ENCODE data around the gene CMBL.

The CMBL gene

GRCh38 chr5:10297646-10298204, 10.0 kb downstream of the CMBL start:
- H3K4me3 ChIP-seq, result no peak overlapping the region
- intact Hi-C loops (cut with DNase I; ENCODE audit: low total_unique reads), result no loop called here
- peaks cover 0 to 9% (median 5%) of the 10 kb centered on the region in 3 donors for H3K36me3 ChIP-seq
- no peak for TF ChIP-seq CTCF (IDR thresholded peaks at IDR 0.05)
- no peaks in the 10 kb centered on the region for H3K9me3 ChIP-seq
- no peak overlapping the region for H3K27ac ChIP-seq
- H3K27me3 ChIP-seq, result no peaks in the 10 kb centered on the region
- DNase-seq, result no peak
- H3K4me1 ChIP-seq, result peaks cover 0 to 5% (median 2%) of the 10 kb centered on the region in 4 donors

GRCh38 chr5:10295619-10296326, 11.9 kb downstream of the CMBL start:
- Histone ChIP-seq H3K9me3 (no peaks in the 10 kb centered on the region), H3K27ac (no peak overlapping the region), H3K27me3 (no peaks in the 10 kb centered on the region), H3K36me3 (peaks cover 0 to 9% (median 5%) of the 10 kb centered on the region in 3 donors), H3K4me3 (no peak overlapping the region), H3K4me1 (no peaks in the 10 kb centered on the region)
- intact Hi-C loops (cut with DNase I; ENCODE audit: low total_unique reads), result no loop called here
- DNase-seq, result no peak
- TF ChIP-seq CTCF (IDR thresholded peaks at IDR 0.05), result no peak

- H3K4me3 ChIP-seq, result no peak overlapping the region
- intact Hi-C loops (cut with DNase I; ENCODE audit: low total_unique reads), result loop anchor here (5.0 kb wide), 1 partner anchor 43 kb away; no protein-coding TSS in a partner anchor
- H3K9me3 ChIP-seq, result no peaks in the 10 kb centered on the region
- H3K27me3 ChIP-seq, result no peaks in the 10 kb centered on the region
- TF ChIP-seq CTCF (IDR thresholded peaks at IDR 0.05), result no peak
- H3K27ac ChIP-seq, result no peak overlapping the region
- DNase-seq, result no peak
- peaks cover 0 to 4% (median 0%) of the 10 kb centered on the region in 4 donors for H3K4me1 ChIP-seq
- peaks cover 3 to 21% (median 5%) of the 10 kb centered on the region in 3 donors for H3K36me3 ChIP-seq
Measured at GRCh38 chr5:10293907-10294662, 13.6 kb downstream of the CMBL start.

GRCh38 chr5:10291692-10292339, 15.9 kb downstream of the CMBL start:
- Histone ChIP-seq H3K9me3 (no peaks in the 10 kb centered on the region), H3K27ac (no peak overlapping the region), H3K27me3 (no peaks in the 10 kb centered on the region), H3K4me1 (peaks cover 0 to 10% (median 0%) of the 10 kb centered on the region in 4 donors), H3K36me3 (peaks cover 5 to 40% (median 7%) of the 10 kb centered on the region in 3 donors), H3K4me3 (no peak overlapping the region)
- no peak for TF ChIP-seq CTCF (IDR thresholded peaks at IDR 0.05)
- intact Hi-C loops (cut with DNase I; ENCODE audit: low total_unique reads), result loop anchor here (5.0 kb wide), 1 partner anchor 45 kb away; no protein-coding TSS in a partner anchor
- no peak for DNase-seq

- no peak for TF ChIP-seq CTCF (IDR thresholded peaks at IDR 0.05)
- Histone ChIP-seq H3K4me1 (peaks cover 0 to 10% (median 0%) of the 10 kb centered on the region in 4 donors), H3K36me3 (peaks cover 0 to 42% (median 7%) of the 10 kb centered on the region in 3 donors), H3K9me3 (no peaks in the 10 kb centered on the region), H3K27me3 (no peaks in the 10 kb centered on the region), H3K27ac (no peak overlapping the region), H3K4me3 (no peak overlapping the region)
- intact Hi-C loops (cut with DNase I; ENCODE audit: low total_unique reads), result loop anchor here (5.0 kb wide), 1 partner anchor 47 kb away; no protein-coding TSS in a partner anchor
- no peak for DNase-seq
Measured at GRCh38 chr5:10290438-10290837, 17.3 kb downstream of the CMBL start.

Measured in tibial artery (tissue), 4 donors.